HG03575 (cell line): Measurements from ENCODE around the gene BNIPL.

Experiments used
- ATAC-seq: cut with Tn5 transposase; IDR thresholded peaks from one replicate; pipeline ENCODE4 v1.9.1; 2021; ENCODE audit not compliant: unreplicated experiment, insufficient number of reproducible peaks, low FRiP score; ENCODE audit errors: extremely low read depth

Gene BNIPL

GRCh38 chr1:151036356-151036755 lies at the start of gene BNIPL:
Gene BNIPL, plus strand, starts transcription at chr1:151036586. Its CDS starts 140 bp downstream, at chr1:151036726.
- no peak for ATAC-seq

- ATAC-seq = no peak
Observed at GRCh38 chr1:150987924-150988323, 48.5 kb upstream of the BNIPL start.

GRCh38 chr1:150992626-150993025 lies 43.8 kb upstream of the BNIPL start:
- ATAC-seq = no peak

GRCh38 chr1:150994248-150994647 lies 42.1 kb upstream of the BNIPL start:
- ATAC-seq = no peak

- no peak for ATAC-seq
Observed at GRCh38 chr1:150995460-150995859, 40.9 kb upstream of the BNIPL start.

GRCh38 chr1:150995896-150996295 lies 40.5 kb upstream of the BNIPL start:
- no peak for ATAC-seq

- ATAC-seq = no peak
Observed at GRCh38 chr1:150997126-150997872, 39.1 kb upstream of the BNIPL start.

GRCh38 chr1:150997949-150998348 lies 38.4 kb upstream of the BNIPL start:
- no peak for ATAC-seq

GRCh38 chr1:150999051-150999674 lies 37.2 kb upstream of the BNIPL start:
- ATAC-seq = no peak

- ATAC-seq = no peak
Observed at GRCh38 chr1:150999926-151000325, 36.5 kb upstream of the BNIPL start.

GRCh38 chr1:151000408-151000807 lies 36.0 kb upstream of the BNIPL start:
- ATAC-seq = no peak

- no peak for ATAC-seq
Observed at GRCh38 chr1:151001602-151002001, 34.8 kb upstream of the BNIPL start.

GRCh38 chr1:151002051-151002450 lies 34.3 kb upstream of the BNIPL start:
- ATAC-seq = no peak

- ATAC-seq = no peak
Observed at GRCh38 chr1:151002611-151003010, 33.8 kb upstream of the BNIPL start.

GRCh38 chr1:151003180-151003579 lies 33.2 kb upstream of the BNIPL start:
- no peak for ATAC-seq

- no peak for ATAC-seq
Observed at GRCh38 chr1:151005729-151006319, 30.6 kb upstream of the BNIPL start.

GRCh38 chr1:151006327-151007052 lies 29.9 kb upstream of the BNIPL start, which contains the start of gene MINDY1:
Gene MINDY1, minus strand, starts transcription at chr1:151006902. Its CDS starts 4,285 bp downstream, at chr1:151002617.
- no peak for ATAC-seq

- ATAC-seq = no peak
Observed at GRCh38 chr1:151007853-151008243, 28.5 kb upstream of the BNIPL start.
